Measurements from ENCODE around the gene HERPUD1.
A peak's percentile ranks its signal among the peaks of the same experiment; 100 is the strongest.
"Not testable (repeated sequence)": the region's sequence is repeated elsewhere in the genome, so short reads cannot be mapped to it uniquely, and the experiment has no call there.

Gene HERPUD1

DNA sequence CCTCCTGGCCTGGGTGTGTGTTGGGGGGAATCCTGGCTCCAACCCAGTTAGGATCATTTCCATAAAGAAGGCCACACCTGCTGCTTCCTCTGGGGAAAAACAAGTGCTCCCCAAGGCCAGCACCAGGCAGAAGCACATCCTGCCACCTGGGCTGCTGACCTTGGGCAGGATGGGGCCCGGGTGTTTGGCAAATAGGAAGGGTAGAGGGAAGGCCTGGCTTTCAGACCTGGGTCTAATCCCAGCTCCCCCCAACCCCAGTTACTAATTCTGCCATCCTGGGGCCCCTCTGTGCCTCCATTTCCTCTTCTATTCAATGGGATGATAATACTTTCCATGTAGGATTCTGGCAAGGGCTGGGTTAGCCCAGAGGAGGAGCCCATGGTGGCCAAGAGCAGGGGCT is 54.4 kb downstream of the HERPUD1 start:
- Histone ChIP-seq H3K4me3 (ENCODE audit: low read length) (no peak overlapping the region), H3K9ac (ENCODE audit: low read length) (no peak overlapping the region), H3K9me3 (ENCODE audit: control insufficient read depth, low read length) (no peaks in the 10 kb centered on the region), H3K36me3 (ENCODE audit: control insufficient read depth, insufficient read depth, low read length, severe bottlenecking) (no peaks in the 10 kb centered on the region), H3K4me1 (ENCODE audit: control insufficient read depth, insufficient read depth, low read length) (peaks cover 42% of the 10 kb centered on the region), H3K27me3 (replicated peaks; ENCODE audit: control insufficient read depth, insufficient read depth, low read length) (no peaks in the 10 kb centered on the region)
- DNase-seq (ENCODE audit: low read depth) = no peak

DNA sequence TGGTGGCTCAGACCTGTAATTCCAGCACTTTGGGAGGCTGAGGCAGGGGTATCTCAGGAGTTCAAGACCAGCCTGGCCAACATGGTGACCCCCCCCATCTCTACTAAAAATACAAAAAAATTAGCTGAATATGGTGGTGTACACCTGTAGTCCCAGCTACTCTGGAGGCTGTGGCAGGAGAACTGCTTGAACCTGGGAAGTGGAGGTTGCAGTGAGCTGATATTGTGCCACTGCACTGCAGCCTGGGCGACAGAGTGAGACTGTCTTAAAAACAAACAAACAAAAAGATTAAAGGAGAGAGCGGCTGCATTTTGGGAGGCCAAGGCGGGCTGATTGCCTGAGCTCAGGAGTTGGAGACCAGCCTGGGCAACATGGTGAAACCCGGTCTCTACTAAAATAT is 55.0 kb downstream of the HERPUD1 start:
- peaks cover 47% of the 10 kb centered on the region for H3K4me1 ChIP-seq (ENCODE audit: control insufficient read depth, insufficient read depth, low read length)
- DNase-seq (ENCODE audit: low read depth); H3K4me3 ChIP-seq (ENCODE audit: low read length); H3K9me3 ChIP-seq (ENCODE audit: control insufficient read depth, low read length); H3K27me3 ChIP-seq (replicated peaks; ENCODE audit: control insufficient read depth, insufficient read depth, low read length); H3K36me3 ChIP-seq (ENCODE audit: control insufficient read depth, insufficient read depth, low read length, severe bottlenecking); H3K9ac ChIP-seq (ENCODE audit: low read length): not testable (repeated sequence)

DNA sequence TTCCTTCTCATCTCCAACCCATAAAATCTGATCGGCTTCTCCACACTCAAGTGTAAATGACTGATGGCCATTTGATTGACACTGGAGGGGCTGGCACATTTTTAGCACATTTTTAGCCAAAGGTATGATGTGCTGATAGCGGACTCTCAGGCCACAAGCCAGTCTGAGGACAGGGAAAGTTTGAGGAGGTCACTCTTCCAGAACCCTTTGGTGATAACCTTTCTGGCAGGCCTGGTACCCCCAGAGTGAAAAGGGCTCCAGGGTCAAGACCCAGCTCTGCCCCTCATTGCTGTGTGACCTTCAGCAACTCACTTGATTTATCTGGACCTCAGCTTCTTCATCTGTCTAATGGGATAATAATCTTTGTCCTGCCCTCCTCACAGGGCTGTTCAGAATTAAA is 55.8 kb downstream of the HERPUD1 start:
- H3K4me3 ChIP-seq (ENCODE audit: low read length) = no peak overlapping the region
- DNase-seq (ENCODE audit: low read depth) = no peak
- peaks cover 49% of the 10 kb centered on the region for H3K4me1 ChIP-seq (ENCODE audit: control insufficient read depth, insufficient read depth, low read length)
- H3K27me3 ChIP-seq (replicated peaks; ENCODE audit: control insufficient read depth, insufficient read depth, low read length) = no peaks in the 10 kb centered on the region
- no peak overlapping the region for H3K9ac ChIP-seq (ENCODE audit: low read length)
- H3K36me3 ChIP-seq (ENCODE audit: control insufficient read depth, insufficient read depth, low read length, severe bottlenecking) = no peaks in the 10 kb centered on the region
- no peaks in the 10 kb centered on the region for H3K9me3 ChIP-seq (ENCODE audit: control insufficient read depth, low read length)

DNA sequence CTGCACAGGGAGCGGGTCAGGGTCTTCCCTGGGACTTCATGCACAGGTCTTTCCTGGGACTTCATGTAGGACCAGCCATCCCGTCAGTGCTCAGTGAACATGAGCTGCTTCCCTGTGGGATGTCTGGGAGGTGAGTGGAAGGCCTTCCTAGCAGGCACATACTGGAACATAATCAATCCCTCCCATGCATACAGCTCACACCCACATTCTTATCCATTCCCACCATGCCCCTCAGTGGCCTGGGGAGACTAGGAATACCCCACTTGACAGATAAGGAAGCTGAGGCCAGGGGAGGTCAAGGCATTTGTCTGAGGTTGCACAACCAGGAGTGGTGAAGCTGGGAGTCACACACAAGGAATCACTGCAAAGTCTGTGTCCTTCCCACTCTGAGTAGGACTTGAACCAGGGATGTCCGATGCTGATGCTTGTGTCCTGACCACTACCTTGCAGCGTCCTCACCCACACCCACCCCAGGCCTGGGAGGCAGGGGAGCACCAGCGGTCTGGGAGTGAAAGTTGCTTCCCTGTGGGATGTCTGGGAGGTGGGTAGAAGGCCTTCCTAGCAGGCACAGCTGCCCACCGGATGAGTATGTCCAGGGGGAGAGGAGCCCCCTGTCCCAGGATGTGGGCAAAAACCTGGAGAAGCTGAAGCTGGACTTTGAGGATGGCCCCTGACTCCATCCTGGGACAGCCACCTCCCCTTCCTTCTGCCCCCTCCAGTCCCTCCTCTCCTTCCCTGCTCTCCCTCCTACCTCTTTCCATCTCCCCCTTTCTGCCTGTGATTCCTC is 56.4 kb downstream of the HERPUD1 start:
- no peaks in the 10 kb centered on the region for H3K27me3 ChIP-seq (replicated peaks; ENCODE audit: control insufficient read depth, insufficient read depth, low read length)
- H3K9ac ChIP-seq (ENCODE audit: low read length) = peak overlapping the region; percentile 89
- peak overlapping the region; percentile 89 for H3K4me3 ChIP-seq (ENCODE audit: low read length)
- DNase-seq (ENCODE audit: low read depth) = peak; percentile 56
- H3K4me1 ChIP-seq (ENCODE audit: control insufficient read depth, insufficient read depth, low read length) = peaks cover 49% of the 10 kb centered on the region
- H3K36me3 ChIP-seq (ENCODE audit: control insufficient read depth, insufficient read depth, low read length, severe bottlenecking) = no peaks in the 10 kb centered on the region
- H3K9me3 ChIP-seq (ENCODE audit: control insufficient read depth, low read length) = no peaks in the 10 kb centered on the region

DNA sequence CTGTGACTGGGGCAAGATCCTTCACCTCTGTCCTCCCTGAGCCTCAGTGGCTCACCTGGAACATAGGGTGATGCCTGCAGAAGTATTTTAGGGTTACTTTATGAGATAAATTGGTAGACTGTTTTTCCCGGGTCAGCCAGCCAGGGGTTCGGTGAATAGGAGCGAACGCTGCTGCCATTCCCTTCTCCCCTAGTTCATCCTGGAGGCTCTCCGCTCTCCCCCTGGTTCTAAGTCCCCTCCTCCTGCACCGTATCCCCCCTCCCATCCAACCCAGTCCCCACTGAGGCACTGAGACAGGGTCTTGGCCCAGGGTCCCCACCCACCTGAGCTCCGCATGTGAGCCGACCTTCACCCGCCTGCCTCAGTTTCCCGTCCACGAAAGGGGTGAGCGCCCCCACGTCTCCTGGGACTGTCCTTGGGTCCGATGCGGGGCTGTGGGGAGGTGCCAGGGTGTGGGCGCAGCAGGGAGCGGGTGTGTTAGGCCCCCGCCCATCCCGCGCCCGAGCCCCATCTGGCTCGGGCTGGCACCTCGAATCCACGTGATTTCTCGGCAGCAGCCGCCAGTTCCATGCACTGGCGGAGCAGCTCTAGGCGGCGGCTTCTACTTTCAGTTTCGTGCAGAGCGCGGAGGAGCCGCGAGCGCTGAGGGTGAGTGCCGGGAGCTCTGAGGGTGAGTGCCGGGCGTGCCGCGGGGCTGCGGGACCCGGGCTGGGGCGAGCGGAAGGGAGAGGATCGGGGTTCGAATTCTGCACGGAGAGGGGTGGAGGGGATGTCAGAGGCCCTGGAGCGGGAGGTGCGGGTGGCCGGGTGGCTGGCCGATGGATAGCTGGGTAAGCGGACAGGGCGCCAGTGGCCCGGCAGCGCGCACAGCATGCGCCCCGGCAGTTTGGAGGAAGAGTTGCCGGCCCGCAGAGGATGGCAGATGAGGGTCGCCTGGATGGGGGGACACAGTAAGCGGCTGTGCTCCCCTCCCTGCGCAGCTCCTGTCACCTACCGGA is 57.3 kb downstream of the HERPUD1 start, which contains the start of gene NLRC5:
NLRC5 (plus strand) TSS at position 610 of the 998 bp plus-strand sequence. CDS start 31,156 bp downstream, outside the sequence.
- peak within 1 kb of the TSS; percentile 89 for H3K4me3 ChIP-seq (ENCODE audit: low read length)
- no peaks in the 10 kb centered on the region for H3K9me3 ChIP-seq (ENCODE audit: control insufficient read depth, low read length)
- peak; percentile 95 for DNase-seq (ENCODE audit: low read depth)
- peaks cover 49% of the 10 kb centered on the region for H3K4me1 ChIP-seq (ENCODE audit: control insufficient read depth, insufficient read depth, low read length)
- H3K27me3 ChIP-seq (replicated peaks; ENCODE audit: control insufficient read depth, insufficient read depth, low read length) = no peaks in the 10 kb centered on the region
- no peaks in the 10 kb centered on the region for H3K36me3 ChIP-seq (ENCODE audit: control insufficient read depth, insufficient read depth, low read length, severe bottlenecking)
- H3K9ac ChIP-seq (ENCODE audit: low read length) = peak within 1 kb of the TSS; percentile 89

DNA sequence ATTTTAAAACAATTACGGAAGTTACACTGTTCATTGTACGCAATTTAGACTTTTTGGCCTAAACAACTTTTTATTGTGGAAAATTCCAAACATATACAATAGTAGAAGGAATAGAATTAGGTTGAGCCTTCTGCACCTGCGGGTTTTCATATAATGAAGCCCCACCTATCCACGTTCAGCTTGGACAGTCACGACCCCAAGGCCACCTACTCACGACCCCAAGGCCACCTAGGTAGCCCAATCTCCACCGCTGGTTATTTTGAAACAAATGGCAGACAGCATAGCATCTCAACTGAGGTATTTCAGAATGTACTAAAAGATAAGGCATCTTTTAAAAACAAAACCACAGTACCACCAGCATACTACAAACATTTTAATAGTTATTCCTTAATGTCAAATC is 58.0 kb downstream of the HERPUD1 start:
- DNase-seq (ENCODE audit: low read depth) = no peak
- peak overlapping the region; percentile 89 for H3K4me3 ChIP-seq (ENCODE audit: low read length)
- H3K27me3 ChIP-seq (replicated peaks; ENCODE audit: control insufficient read depth, insufficient read depth, low read length) = no peaks in the 10 kb centered on the region
- H3K36me3 ChIP-seq (ENCODE audit: control insufficient read depth, insufficient read depth, low read length, severe bottlenecking) = no peaks in the 10 kb centered on the region
- H3K9ac ChIP-seq (ENCODE audit: low read length) = peak overlapping the region; percentile 89
- no peaks in the 10 kb centered on the region for H3K9me3 ChIP-seq (ENCODE audit: control insufficient read depth, low read length)
- peaks cover 44% of the 10 kb centered on the region for H3K4me1 ChIP-seq (ENCODE audit: control insufficient read depth, insufficient read depth, low read length)

DNA sequence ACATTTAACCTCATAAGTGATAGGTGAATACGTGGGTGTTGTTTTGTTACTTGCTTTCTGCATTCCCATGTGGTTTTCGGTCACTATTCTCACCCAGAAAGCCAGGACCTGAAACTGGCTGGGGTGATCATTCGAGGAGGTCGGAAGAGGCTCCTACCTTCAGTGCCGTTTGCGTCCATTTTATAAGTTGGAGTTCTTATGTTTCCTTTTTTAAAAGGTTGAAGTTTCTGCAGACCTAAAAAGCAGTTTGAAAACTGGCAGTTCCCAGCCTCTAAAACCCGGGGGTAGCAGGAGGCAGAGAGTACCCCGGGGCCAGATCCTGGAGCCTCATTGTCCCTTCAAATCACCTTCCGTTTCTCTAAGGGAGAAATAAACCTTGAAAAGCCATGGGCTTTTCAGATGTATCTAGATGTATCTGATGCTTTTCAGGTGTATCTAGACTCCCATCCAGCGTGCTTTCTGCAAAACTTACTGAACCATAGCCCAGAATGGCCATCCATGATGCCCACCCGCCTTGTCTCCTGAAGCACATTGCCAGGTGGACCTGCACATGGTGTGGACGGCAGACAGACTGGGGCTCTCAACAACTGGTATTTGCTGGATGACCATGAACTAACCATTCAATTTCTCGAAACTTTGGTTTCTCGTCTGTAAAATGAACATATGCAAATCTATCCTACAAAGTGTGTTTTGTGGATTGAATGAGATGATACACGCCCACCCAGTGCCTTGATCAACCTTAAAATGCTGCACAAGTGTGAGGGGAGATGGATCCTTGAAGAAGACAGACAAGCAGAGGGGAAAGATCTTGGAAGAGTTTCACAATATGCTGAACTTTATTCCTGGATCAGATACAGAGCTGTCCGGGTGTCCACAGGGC is 58.7 kb downstream of the HERPUD1 start:
- Histone ChIP-seq H3K4me3 (ENCODE audit: low read length) (peak overlapping the region; percentile 89), H3K36me3 (ENCODE audit: control insufficient read depth, insufficient read depth, low read length, severe bottlenecking) (no peaks in the 10 kb centered on the region), H3K9ac (ENCODE audit: low read length) (peak overlapping the region; percentile 89), H3K4me1 (ENCODE audit: control insufficient read depth, insufficient read depth, low read length) (peaks cover 38% of the 10 kb centered on the region), H3K9me3 (ENCODE audit: control insufficient read depth, low read length) (no peaks in the 10 kb centered on the region), H3K27me3 (replicated peaks; ENCODE audit: control insufficient read depth, insufficient read depth, low read length) (no peaks in the 10 kb centered on the region)
- no peak for DNase-seq (ENCODE audit: low read depth)

DNA sequence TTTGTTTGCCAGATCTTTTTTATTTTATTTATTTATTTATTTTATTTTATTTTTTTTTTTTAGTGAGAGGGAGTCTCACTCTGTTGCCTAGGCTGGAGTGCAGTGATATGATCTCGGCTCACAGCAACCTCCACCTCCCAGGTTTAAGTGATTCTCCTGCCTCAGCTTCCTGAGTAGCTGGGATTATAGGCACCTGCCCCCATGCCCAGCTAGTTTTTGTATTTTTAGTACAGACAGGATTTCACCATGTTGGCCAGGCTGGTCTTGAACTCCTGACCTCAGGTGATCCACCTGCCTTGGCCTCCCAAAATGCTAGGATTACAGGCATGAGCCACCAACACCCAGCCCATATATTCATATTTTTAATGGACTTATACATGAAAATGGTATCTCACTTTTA is 60.5 kb downstream of the HERPUD1 start:
- H3K9me3 ChIP-seq (ENCODE audit: control insufficient read depth, low read length); H3K36me3 ChIP-seq (ENCODE audit: control insufficient read depth, insufficient read depth, low read length, severe bottlenecking); DNase-seq (ENCODE audit: low read depth); H3K4me3 ChIP-seq (ENCODE audit: low read length); H3K27me3 ChIP-seq (replicated peaks; ENCODE audit: control insufficient read depth, insufficient read depth, low read length); H3K9ac ChIP-seq (ENCODE audit: low read length): not testable (repeated sequence)
- H3K4me1 ChIP-seq (ENCODE audit: control insufficient read depth, insufficient read depth, low read length) = peaks cover 33% of the 10 kb centered on the region

DNA sequence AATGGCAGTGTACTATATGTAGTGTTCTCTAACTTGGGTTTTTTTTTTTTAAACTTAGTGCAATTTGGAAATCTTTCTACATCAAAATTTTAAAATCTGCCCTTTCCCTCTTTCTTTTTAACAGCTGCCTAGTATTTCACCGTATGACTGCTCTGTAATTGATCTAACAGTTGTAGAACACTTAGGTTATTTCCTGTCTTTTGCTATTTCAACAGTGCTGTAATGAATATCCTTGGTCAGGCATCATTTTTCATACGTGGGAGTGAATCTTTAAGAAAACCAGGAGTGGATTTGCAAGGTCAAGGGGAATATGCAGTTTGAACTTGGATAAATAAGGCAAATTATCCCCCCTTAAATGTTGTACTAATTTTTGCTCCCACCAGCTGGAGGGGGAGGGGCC is 61.3 kb downstream of the HERPUD1 start:
- DNase-seq (ENCODE audit: low read depth) = no peak
- H3K4me1 ChIP-seq (ENCODE audit: control insufficient read depth, insufficient read depth, low read length) = peaks cover 31% of the 10 kb centered on the region

DNA sequence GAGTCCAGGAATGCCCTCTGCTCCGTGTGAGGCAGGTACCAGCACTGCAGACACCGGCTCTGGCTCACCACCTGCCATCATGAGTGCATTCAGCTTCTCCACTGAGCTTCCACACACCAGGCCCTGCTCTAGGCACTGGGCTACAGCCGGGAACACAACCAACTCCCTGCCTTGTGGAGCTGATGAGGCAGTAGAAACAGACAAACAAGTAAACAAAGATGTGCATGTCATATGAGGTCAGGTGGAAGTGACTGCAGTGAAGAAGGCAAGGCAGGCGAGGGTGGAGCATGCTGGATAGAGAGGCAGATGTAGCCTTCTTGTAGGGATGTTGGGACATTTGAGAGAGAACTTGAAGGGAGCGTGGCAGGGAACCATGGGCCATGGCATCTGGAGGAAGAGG is 62.4 kb downstream of the HERPUD1 start:
- Histone ChIP-seq H3K27me3 (replicated peaks; ENCODE audit: control insufficient read depth, insufficient read depth, low read length) (no peaks in the 10 kb centered on the region), H3K36me3 (ENCODE audit: control insufficient read depth, insufficient read depth, low read length, severe bottlenecking) (no peaks in the 10 kb centered on the region), H3K9ac (ENCODE audit: low read length) (no peak overlapping the region), H3K4me3 (ENCODE audit: low read length) (no peak overlapping the region), H3K4me1 (ENCODE audit: control insufficient read depth, insufficient read depth, low read length) (peaks cover 25% of the 10 kb centered on the region), H3K9me3 (ENCODE audit: control insufficient read depth, low read length) (no peaks in the 10 kb centered on the region)
- DNase-seq (ENCODE audit: low read depth) = no peak

More for the DNA sequence above, 61.3 kb downstream of the HERPUD1 start:
- Histone ChIP-seq H3K4me3 (ENCODE audit: low read length) (no peak overlapping the region), H3K27me3 (replicated peaks; ENCODE audit: control insufficient read depth, insufficient read depth, low read length) (no peaks in the 10 kb centered on the region), H3K36me3 (ENCODE audit: control insufficient read depth, insufficient read depth, low read length, severe bottlenecking) (no peaks in the 10 kb centered on the region), H3K9ac (ENCODE audit: low read length) (no peak overlapping the region), H3K9me3 (ENCODE audit: control insufficient read depth, low read length) (no peaks in the 10 kb centered on the region)

All from adipocyte (in vitro differentiated cells).